Activated CD8-positive, alpha-beta T cell treated with anti-CD3 and anti-CD28 coated beads for 36 hours (primary cell): Measurements from ENCODE around the gene TMEFF1. TPM values are rescaled to one million over a fixed set of nuclear protein-coding genes. Genes with fewer than 3 reads are reported as not detected.

Experiments used
- ATAC-seq: fragments of 200-7000 bp; cut with Tn5 transposase; one replicate; pipeline ENCODE4 v1.10.0; 2021; ENCODE audit warnings: mild to moderate bottlenecking, moderate library complexity
- CTCF ChIA-PET: fragments of 350-600 bp; sonication (Branson Sonifier 250); formaldehyde crosslinking; loops from one replicate; lab custom pipeline; 2021; ENCODE audit warnings: antibody characterized with exemption; lab: Charles Lee
- POLR2A ChIA-PET: fragments of 350-600 bp; sonication (Branson Sonifier 250); formaldehyde crosslinking; loops from one replicate; lab custom pipeline; 2021; ENCODE audit warnings: antibody characterized with exemption; lab: Charles Lee
- DNase-seq: peaks from one replicate; pipeline ENCODE4 v3.0.0-alpha.2; 2020
- H3K27ac Mint-ChIP-seq: one replicate; pipeline ENCODE4 v1.8.0; 2021; ENCODE audit warnings: mild to moderate bottlenecking, mixed read lengths
- H3K27me3 Mint-ChIP-seq: one replicate; pipeline ENCODE4 v1.8.0; 2021; ENCODE audit warnings: mixed read lengths
- H3K36me3 Mint-ChIP-seq: one replicate; pipeline ENCODE4 v1.8.0; 2021; ENCODE audit warnings: low read depth, mixed read lengths
- H3K4me1 Mint-ChIP-seq: one replicate; pipeline ENCODE4 v1.8.0; 2021; ENCODE audit warnings: low read depth, mixed read lengths
- H3K4me3 Mint-ChIP-seq: one replicate; pipeline ENCODE4 v1.8.0; 2021; ENCODE audit warnings: mild to moderate bottlenecking, moderate library complexity, mixed read lengths
- H3K9me3 Mint-ChIP-seq: one replicate; pipeline ENCODE4 v1.8.0; 2021; ENCODE audit warnings: mixed read lengths
- intact Hi-C: fragments of 100-400 bp; cut with micrococcal nuclease; formaldehyde crosslinking; loops from one replicate; pipeline ENCODE4 v1.10.0; 2022
- total RNA-seq, 2 experiments: library from RNA; stranded (reverse); gene quantifications; one replicate each; pipeline ENCODE4 v1.2.3, GENCODE V29; 2021
- TF ChIP-seq, protein P1 (sequence below): fragments of 200-600 bp; IDR thresholded peaks from one replicate; pipeline ENCODE4 v1.8.0; 2022; ENCODE audit warnings: antibody characterized with exemption, mild to moderate bottlenecking

TMEFF1 gene
- total RNA-seq, 2 experiments from 2014 or later: 0.68 to 0.78 TPM

DNA sequence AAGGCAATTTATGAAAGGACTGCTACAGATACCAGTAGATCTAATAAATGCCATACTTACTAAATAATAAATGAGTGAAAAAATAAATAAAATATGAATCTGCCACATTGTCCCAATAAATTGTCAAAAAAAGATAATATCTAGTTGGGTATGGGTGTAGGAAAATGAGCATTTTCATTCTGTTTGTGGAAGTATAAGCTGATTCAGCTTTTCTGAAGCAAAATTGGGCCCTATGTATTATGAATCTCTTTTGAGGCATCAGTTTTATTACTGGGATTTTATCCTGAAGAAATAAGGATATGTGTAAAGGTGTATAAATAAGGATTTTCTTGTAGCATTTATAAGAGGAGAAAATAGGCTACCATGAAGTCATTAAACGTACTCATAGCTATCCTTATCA is 151.0 kb downstream of the TMEFF1 start:
- Mint-ChIP-seq H3K36me3 (no peaks in the 10 kb centered on the region), H3K4me1 (no peaks in the 10 kb centered on the region), H3K4me3 (no peak overlapping the region), H3K9me3 (peaks cover 2% of the 10 kb centered on the region), H3K27ac (no peak overlapping the region), H3K27me3 (peaks cover 1% of the 10 kb centered on the region)
- ATAC-seq (no peak), DNase-seq (no peak)
- ChIA-PET POLR2A (no interaction called here), CTCF (interaction anchor here (1.4 kb wide), 1 partner anchor 22 kb away, joined by 5 read pairs; no protein-coding TSS in a partner anchor)
- TF ChIP-seq, protein P1, sequence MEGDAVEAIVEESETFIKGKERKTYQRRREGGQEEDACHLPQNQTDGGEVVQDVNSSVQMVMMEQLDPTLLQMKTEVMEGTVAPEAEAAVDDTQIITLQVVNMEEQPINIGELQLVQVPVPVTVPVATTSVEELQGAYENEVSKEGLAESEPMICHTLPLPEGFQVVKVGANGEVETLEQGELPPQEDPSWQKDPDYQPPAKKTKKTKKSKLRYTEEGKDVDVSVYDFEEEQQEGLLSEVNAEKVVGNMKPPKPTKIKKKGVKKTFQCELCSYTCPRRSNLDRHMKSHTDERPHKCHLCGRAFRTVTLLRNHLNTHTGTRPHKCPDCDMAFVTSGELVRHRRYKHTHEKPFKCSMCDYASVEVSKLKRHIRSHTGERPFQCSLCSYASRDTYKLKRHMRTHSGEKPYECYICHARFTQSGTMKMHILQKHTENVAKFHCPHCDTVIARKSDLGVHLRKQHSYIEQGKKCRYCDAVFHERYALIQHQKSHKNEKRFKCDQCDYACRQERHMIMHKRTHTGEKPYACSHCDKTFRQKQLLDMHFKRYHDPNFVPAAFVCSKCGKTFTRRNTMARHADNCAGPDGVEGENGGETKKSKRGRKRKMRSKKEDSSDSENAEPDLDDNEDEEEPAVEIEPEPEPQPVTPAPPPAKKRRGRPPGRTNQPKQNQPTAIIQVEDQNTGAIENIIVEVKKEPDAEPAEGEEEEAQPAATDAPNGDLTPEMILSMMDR: no peak
- intact Hi-C loops: no loop called here

DNA sequence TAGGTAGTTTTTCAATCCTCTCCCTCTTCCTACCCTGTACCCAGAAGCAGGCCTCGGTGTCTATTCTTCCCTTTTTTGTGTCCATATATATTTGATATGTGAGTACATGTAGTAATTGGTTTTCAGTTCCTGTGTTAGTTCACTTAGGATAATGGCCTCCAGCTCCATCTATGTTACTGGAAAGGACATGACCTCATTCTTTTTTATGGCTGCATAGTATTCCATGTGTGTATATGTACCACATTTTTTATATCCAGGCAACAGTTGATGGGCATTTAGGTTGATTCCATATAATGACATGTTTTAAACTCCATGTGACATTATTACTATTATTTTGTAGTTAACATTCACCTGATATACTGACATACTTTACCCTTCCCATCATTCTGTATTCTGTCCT is 154.0 kb downstream of the TMEFF1 start:
- ChIA-PET CTCF (no interaction called here), POLR2A (no interaction called here)
- Mint-ChIP-seq H3K36me3 (no peaks in the 10 kb centered on the region), H3K27me3 (peaks cover 4% of the 10 kb centered on the region), H3K9me3 (peaks cover 2% of the 10 kb centered on the region), H3K4me3 (no peak overlapping the region), H3K4me1 (no peaks in the 10 kb centered on the region), H3K27ac (no peak overlapping the region)
- intact Hi-C loops: no loop called here
- DNase-seq: no peak
- ATAC-seq: no peak
- TF ChIP-seq, protein P1: no peak

Other genes starting within 250 kb of the TMEFF1 start
- 10 to 100 TPM; 26.6 to 30.2 TPM for gene TEX10, start 120.2 kb upstream of the TMEFF1 start, total RNA-seq
- gene MSANTD3, start 46.0 kb upstream of the TMEFF1 start, total RNA-seq: 10 to 100 TPM; 13.3 to 14.6 TPM
- under 1 TPM; 0.09 to 0.11 TPM for gene CAVIN4, start 104.9 kb downstream of the TMEFF1 start, total RNA-seq